Measurements from ENCODE around the gene CCNY. TPM values are rescaled to one million over a fixed set of nuclear protein-coding genes. Genes with fewer than 3 reads are reported as not detected.

The CCNY gene
- total RNA-seq, 2 experiments from 2014 or later = 64.9 to 66.9 TPM

- intact Hi-C loops (cut with DNase I, micrococcal nuclease) = no loop called here
- no peak overlapping the region for H3K4me3 ChIP-seq (ENCODE audit: low read length)
- no peak for ATAC-seq (ENCODE audit: poor library complexity)
- no peaks in the 10 kb centered on the region for H3K36me3 ChIP-seq (ENCODE audit: insufficient read depth, low read length)
- peaks cover 38% of the 10 kb centered on the region for H3K4me1 ChIP-seq (ENCODE audit: insufficient read depth, low read length)
- Mint-ChIP-seq H3K27me3 (no peaks in the 10 kb centered on the region), H3K9me3 (no peaks in the 10 kb centered on the region), H3K4me3 (peak overlapping the region; percentile 34), H3K4me1 (ENCODE audit: low read depth) (peaks cover 85% of the 10 kb centered on the region), H3K27ac (peak overlapping the region; percentile 54), H3K36me3 (ENCODE audit: low read depth) (no peaks in the 10 kb centered on the region)
- H3K27me3 ChIP-seq (ENCODE audit: control insufficient read depth in 1 of 2, insufficient read depth in 2 of 2, low read length in 2 of 2) = no peaks in the 10 kb centered on the region
- ChIA-PET CTCF (no interaction called here), POLR2A (no interaction called here)
- H3K9me3 ChIP-seq (ENCODE audit: control insufficient read depth in 1 of 2, insufficient read depth in 1 of 2, low read length in 2 of 2) = peaks cover 0 to under 1% of the 10 kb centered on the region in 2 experiments
- no peak for DNase-seq
- no peak overlapping the region for H3K27ac ChIP-seq (ENCODE audit: low read depth in 1 of 2, low read length in 2 of 2)
- no peak for TF ChIP-seq CTCF (IDR thresholded peaks at IDR 0.05)
These were observed 31.7 kb downstream of the CCNY start for GRCh38 chr10:35367982-35368381.

- no peak overlapping the region for H3K4me3 Mint-ChIP-seq
- H3K36me3 Mint-ChIP-seq (ENCODE audit: low read depth) = no peaks in the 10 kb centered on the region
- intact Hi-C loops (cut with DNase I, micrococcal nuclease) = no loop called here
- H3K4me1 Mint-ChIP-seq (ENCODE audit: low read depth) = peaks cover 87% of the 10 kb centered on the region
- ATAC-seq (ENCODE audit: poor library complexity) (peak; percentile 26), DNase-seq (peak in 1 of 14 experiments; percentile 7)
- Histone ChIP-seq H3K9me3 (ENCODE audit: control insufficient read depth in 1 of 2, insufficient read depth in 1 of 2, low read length in 2 of 2) (no peaks in the 10 kb centered on the region), H3K4me1 (ENCODE audit: insufficient read depth, low read length) (peaks cover 42% of the 10 kb centered on the region), H3K36me3 (ENCODE audit: insufficient read depth, low read length) (no peaks in the 10 kb centered on the region), H3K27ac (ENCODE audit: low read depth in 1 of 2, low read length in 2 of 2) (no peak overlapping the region), H3K27me3 (ENCODE audit: control insufficient read depth in 1 of 2, insufficient read depth in 2 of 2, low read length in 2 of 2) (no peaks in the 10 kb centered on the region), H3K4me3 (ENCODE audit: low read length) (no peak overlapping the region)
- ChIA-PET CTCF (no interaction called here), POLR2A (no interaction called here)
- TF ChIP-seq CTCF (IDR thresholded peaks at IDR 0.05) = no peak
- no peaks in the 10 kb centered on the region for H3K27me3 Mint-ChIP-seq
- H3K9me3 Mint-ChIP-seq = no peaks in the 10 kb centered on the region
- peak overlapping the region; percentile 54 for H3K27ac Mint-ChIP-seq
These were observed 32.3 kb downstream of the CCNY start for GRCh38 chr10:35368485-35369048.

GRCh38 chr10:35369049-35369611 lies 32.8 kb downstream of the CCNY start:
- H3K9me3 ChIP-seq (ENCODE audit: control insufficient read depth in 1 of 2, insufficient read depth in 1 of 2, low read length in 2 of 2) = no peaks in the 10 kb centered on the region
- H3K4me3 Mint-ChIP-seq = no peak overlapping the region
- no peak for TF ChIP-seq CTCF (IDR thresholded peaks at IDR 0.05)
- DNase-seq = no peak
- no peak for ATAC-seq (ENCODE audit: poor library complexity)
- intact Hi-C loops (cut with DNase I, micrococcal nuclease) = no loop called here
- no peaks in the 10 kb centered on the region for H3K36me3 Mint-ChIP-seq (ENCODE audit: low read depth)
- H3K4me1 ChIP-seq (ENCODE audit: insufficient read depth, low read length) = peaks cover 42% of the 10 kb centered on the region
- no peaks in the 10 kb centered on the region for H3K27me3 ChIP-seq (ENCODE audit: control insufficient read depth in 1 of 2, insufficient read depth in 2 of 2, low read length in 2 of 2)
- CTCF ChIA-PET = no interaction called here
- H3K27ac Mint-ChIP-seq = peak overlapping the region; percentile 54
- POLR2A ChIA-PET = no interaction called here
- H3K27me3 Mint-ChIP-seq = no peaks in the 10 kb centered on the region
- H3K4me3 ChIP-seq (ENCODE audit: low read length) = no peak overlapping the region
- no peaks in the 10 kb centered on the region for H3K36me3 ChIP-seq (ENCODE audit: insufficient read depth, low read length)
- peaks cover 87% of the 10 kb centered on the region for H3K4me1 Mint-ChIP-seq (ENCODE audit: low read depth)
- H3K9me3 Mint-ChIP-seq = no peaks in the 10 kb centered on the region
- no peak overlapping the region for H3K27ac ChIP-seq (ENCODE audit: low read depth in 1 of 2, low read length in 2 of 2)
